T-helper 2 cell (primary cell): ENCODE measurements around the gene NTF4.

Experiments used
- DNase-seq, 5 experiments: peaks; one replicate each; pipeline versions ENCODE4 v3.0.0 to v3.0.0-alpha.2; 2012 to 2022

The NTF4 gene

DNA sequence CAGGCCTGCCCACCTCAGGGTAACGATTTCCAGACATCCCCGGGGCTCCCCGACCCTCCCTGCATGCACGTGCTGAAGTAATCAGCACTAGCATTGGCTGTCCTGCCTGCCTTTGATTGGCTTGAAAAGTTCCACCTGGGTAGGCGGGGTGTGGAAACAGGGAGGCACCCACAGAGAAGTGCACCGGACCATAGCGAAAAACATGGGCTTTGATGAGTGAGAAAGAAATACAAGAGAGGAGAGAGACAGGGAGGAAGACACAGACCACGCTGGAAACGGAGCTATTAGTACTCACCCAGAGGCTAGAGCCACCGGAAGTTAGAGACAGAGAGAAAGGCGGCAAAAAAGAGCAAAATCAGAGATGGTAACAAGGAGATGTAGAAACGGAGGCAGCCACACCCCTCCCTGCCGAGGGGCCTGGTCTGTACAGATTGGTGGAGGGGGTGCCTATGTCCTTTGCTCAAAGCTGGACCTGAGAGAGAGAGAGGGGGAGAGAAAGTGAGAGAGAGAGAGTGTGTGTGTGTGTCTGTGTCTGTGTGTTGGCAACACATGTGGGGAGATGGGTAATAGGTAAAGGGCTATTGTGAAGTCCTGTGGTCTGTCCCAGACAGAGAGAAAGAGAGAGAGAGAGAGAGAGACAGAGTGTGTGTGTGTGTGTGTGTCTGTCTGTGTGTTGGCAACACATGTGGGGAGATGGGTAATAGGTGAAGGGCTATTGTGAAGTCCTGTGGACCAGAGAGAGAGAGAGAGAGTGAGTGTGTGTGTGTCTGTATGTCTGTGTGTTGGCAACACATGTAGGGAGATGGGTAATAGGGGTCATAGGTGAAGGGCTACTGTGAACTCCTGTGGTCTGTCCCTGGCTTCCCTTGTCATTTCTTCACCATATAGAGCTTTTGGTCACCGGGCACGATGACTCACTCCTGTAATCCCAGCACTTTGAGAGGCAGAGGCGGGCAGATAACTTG lies 43.4 kb downstream of the NTF4 start:
- DNase-seq = peak in 1 of 5 experiments; percentile 12

DNA sequence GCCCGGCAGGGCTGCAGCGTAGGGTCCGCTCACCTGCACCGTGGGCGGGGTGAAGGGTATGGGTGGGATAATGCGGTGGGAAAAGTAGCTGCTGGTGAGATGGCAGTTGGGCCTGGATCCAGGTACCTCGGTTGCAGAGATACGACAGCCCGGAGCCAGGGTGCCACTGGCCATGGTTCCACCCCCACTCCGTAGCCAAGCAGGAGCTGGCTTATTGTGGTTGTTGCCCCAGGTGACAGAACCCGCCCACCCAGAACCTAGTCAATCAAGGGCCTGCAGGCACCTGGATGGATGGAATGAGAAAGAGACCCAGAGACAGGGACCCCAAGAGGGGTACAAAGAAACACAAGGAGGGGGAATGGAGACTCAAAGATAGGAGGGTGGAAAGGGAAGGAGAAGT lies 44.3 kb downstream of the NTF4 start:
- DNase-seq = no peak

DNA sequence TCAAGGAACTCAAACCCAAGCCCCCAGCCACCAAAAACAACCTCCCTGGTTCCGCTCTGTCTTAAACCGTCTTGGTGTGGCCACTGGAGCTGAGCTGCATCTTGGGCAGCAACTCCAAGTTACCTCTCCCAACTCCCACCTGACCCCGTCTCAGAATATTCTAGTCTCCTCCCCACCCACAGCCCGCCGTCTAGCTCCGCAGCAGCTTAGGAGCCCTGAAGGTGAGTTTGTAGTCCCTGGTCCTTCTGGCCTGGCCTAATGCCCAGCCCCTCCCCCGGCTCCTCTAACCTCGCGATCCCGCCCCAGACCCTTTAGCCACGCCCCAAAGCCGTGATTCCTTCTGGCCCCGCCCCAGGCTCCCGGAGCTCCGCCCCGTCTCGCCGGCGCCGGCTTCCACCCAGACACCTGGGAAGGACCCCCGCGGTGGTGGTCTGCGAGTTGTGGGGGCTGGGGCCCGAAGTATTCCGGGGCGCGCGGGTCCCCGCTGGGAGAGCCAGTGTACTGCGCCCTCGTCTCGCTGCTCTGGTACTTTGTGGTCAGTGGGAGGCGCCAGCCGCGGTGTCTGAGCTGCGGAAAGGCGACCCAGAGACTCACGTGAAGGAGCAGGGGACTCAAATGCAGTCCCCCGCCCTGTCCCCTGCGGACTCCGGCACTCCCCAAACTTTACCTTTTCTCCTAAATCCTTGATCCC lies 45.2 kb downstream of the NTF4 start:
- peak; percentile 41 to 58 (median 50) for DNase-seq

DNA sequence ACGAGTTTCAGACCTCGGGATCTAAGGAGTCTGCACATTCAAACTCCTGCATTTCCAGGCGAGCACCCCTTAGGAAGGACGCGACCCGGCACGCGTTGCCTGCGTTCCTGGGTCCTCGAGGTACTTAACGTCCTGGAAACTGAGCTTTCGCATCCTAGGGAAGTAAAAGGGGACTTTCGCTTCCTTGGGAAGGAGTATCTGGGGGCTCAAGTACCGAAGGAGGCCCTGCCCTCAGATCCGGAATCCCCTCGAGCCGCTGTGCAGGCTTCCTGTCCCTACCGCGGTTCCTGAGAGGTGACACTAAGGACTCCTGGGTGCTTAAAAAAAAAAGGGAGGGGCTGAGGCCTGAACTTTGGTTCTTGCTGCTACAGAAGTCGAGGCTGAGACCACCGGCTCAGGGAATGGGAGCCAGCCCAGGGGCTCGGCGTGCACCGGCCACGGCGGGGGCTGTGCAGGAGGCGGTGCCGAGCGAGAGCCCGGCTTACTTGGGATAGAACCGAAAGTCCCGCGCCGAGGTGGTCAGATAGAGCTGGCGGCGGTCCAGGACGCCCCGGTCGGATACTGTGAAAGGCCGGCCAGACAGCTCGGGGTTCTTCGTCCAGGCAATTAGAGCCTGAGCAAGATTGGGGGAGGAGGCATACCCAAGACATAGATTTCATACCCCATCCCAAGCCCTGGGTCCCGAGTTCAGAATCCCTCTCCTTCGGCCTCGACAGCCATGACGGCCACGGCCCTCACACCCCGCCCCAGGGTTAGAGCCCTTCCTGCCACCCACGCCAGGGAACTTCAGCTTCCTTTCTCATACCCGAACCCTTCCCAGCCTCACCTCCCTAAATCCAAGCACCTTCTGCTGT lies 46.0 kb downstream of the NTF4 start:
- DNase-seq = peak in 2 of 5 experiments; percentile 33 to 45

DNA sequence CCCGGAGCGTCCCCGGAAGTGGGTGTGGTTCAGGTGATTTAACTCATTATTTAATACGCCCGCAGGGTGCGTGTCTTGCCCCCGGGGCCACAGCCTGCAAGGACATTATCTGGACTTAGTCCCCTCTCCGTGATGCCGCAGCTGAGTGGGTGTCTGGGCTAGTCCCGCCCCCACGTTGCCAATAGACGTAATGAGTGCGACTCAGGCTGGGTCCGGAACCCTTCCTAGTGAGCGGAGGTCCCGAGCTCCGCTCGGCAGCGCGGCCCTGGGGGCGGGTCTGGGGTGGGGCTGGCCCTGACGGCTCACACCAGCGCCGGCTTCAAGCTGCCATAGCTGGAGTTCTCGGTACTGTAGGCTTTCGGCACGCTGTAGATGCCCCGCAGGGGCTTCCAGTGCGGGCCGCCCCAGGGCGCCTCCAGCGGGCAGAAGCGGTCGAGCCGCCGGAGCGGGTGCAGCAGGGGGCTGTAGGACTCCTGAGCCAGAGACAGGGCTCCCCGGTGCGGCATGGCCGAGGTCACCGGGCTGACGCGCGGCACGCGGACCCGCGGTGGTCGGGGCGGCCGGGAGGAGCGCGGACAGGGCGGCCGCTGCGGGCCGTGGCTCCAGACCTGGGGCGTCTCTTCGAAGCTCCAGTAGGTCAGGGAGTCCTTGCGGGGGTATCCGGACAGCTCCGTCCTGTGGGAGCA lies 46.8 kb downstream of the NTF4 start:
- DNase-seq = peak; percentile 48 to 73 (median 59)

DNA sequence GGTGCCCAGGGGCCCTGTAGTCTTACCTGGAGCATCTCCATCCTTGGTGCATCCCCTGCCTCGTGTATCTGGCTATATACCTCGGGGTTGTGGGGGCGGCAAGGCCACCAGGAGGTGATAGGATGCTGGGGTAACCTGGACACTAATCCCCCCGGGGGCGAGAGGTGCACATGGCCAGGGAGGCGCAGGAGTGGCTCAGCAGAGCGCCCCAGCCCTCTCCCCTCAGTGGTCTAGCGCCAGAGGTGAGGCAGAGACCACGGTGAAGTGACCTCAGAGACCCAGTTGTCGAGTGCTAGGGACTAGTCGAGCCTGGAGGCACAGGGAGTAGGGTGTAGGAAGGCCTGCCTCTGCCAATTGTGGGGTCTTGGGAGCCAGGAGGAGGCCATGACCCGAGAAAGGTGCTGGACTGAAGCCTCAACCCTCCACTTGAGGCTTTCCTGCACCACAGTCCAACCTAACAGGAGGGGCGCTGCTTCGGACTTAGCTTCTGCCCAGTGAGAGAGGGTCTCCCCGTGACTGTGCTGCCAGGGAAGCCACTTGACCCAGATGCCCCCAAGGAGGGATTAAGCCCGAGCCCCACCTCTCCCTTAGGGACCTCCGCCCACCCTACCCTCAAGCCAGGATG lies 47.5 kb downstream of the NTF4 start, which contains the start of gene LHB:
Gene LHB (minus strand): TSS at position 51 of the 625 bp plus-strand sequence. CDS start 10 bp downstream, at position 41.
- no peak for DNase-seq

DNA sequence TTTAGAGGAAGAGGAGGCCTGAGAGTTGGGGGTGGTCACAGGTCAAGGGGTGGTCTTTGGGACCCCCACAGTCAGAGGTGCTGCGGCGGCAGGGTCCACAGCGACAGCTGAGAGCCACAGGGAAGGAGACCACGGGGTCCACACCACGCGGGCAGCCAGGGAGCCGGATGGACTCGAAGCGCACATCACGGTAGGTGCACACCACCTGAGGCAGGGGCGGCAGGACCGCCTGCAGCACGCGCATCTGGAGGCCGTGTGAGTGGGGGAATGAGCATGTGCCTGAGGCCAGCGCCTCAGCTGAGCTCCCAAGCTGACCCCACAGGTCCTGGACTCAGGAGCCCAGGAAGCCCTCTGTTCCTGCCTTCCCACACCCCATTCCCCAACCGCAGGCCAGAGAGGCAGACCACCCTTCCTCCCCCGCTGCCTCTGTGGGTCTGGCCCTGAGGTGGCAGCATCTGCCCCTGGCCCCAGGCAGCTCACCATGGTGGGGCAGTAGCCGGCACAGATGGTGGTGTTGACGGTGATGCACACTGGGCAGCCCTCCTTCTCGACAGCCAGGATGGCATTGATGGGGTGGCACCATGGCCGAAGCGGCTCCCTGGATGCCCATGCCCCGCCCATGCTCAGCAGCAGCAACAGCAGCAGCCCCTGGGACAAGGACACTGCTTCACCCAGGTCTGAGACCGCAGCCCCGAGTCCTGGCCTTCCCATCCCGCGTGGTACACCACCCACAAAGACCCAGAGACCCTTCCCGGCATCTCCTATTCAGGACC lies 48.4 kb downstream of the NTF4 start:
- no peak for DNase-seq

DNA sequence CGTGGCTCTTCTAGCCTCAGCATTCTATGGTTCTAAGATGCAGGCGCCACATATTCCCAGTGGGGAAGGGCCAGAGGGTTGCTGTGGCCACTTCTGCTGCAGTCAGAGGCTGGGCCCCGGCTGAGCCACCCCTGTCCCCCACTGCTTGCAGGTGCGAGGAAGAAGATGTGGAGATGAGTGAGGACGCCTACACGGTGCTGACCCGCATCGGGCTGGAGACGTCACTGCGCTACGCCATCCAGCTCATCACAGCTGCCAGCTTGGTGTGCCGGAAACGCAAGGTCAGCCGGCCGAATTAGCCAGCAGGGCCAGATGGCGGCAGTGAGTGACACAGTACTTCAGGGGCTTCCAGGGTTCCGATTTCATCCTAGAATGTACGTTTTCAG lies 49.8 kb downstream of the NTF4 start:
- no peak for DNase-seq

DNA sequence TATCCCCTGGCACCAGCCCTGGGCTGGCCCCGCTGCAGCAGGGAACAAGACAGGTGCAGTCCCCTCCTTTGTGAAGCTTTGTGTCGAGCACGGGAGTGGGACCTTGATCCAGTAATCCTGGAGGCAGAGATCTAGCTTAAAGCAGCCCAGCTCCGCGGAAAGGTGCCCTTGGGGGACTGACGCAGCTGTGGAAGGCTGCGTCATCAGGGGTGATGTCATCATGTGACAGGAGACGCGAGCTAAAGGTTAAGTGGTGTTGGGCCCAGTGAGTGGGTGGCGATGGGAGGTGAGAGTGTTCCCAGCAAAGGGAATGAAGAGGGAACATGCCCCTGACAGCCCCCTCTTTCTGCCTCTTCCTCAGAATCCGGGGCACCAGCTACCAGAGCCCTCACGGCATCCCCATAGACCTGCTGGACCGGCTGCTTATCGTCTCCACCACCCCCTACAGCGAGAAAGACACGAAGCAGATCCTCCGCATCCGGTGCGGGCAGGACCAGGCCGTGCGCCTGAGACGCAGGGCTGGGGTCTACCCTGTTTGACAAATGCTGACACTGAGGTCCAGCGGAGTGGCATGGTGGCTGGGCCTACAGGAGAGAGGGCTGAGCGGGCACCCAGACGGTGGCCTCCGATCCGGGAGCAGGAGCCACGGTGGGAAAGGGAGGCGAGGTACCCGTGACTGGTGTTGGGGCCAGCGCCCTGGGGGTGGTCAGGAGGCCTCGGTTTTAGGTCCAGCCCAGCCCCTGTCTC lies 50.3 kb downstream of the NTF4 start:
- no peak for DNase-seq

DNA sequence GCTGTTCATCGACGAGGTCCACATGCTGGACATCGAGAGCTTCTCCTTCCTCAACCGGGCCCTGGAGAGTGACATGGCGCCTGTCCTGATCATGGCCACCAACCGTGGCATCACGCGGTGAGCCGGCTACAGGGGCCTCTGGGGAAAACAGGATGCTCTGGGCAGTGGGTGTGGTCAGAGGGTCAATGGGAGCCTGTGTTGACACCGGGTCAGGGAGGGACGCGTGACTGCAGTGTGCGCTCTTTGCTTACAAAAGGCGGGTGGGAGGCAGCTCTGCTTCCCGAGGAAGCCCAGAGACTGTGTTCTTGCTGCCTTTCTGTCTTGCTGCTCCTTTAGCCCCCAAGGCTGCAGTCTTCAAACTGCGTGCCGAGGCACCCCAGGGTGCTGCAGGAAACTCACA lies 53.4 kb downstream of the NTF4 start:
- no peak for DNase-seq
